GM18520 (cell line): ENCODE results near the gene WNK2.

Experiments used
- ATAC-seq: cut with Tn5 transposase; IDR thresholded peaks from one replicate; pipeline ENCODE4 v1.9.1; 2021; ENCODE audit not compliant: unreplicated experiment

The WNK2 gene

GRCh38 chr9:93212409-93212808, 28.5 kb downstream of the WNK2 start:
- no peak for ATAC-seq

- ATAC-seq, result no peak
Observed at GRCh38 chr9:93216073-93216365, 32.1 kb downstream of the WNK2 start.

GRCh38 chr9:93217706-93218105, 33.8 kb downstream of the WNK2 start:
- ATAC-seq, result no peak

- no peak for ATAC-seq
Observed at GRCh38 chr9:93218161-93218560, 34.2 kb downstream of the WNK2 start.

GRCh38 chr9:93218671-93219420, 34.9 kb downstream of the WNK2 start:
- no peak for ATAC-seq

GRCh38 chr9:93219692-93220091, 35.8 kb downstream of the WNK2 start:
- ATAC-seq, result no peak

- no peak for ATAC-seq
Observed at GRCh38 chr9:93220627-93221026, 36.7 kb downstream of the WNK2 start.

- ATAC-seq, result no peak
Observed at GRCh38 chr9:93221044-93221443, 37.1 kb downstream of the WNK2 start.

GRCh38 chr9:93222890-93223259, 38.9 kb downstream of the WNK2 start:
- ATAC-seq, result no peak

- ATAC-seq, result no peak
Observed at GRCh38 chr9:93223260-93224180, 39.6 kb downstream of the WNK2 start.

GRCh38 chr9:93224591-93224990, 40.7 kb downstream of the WNK2 start:
- ATAC-seq, result no peak

GRCh38 chr9:93225417-93225816, 41.5 kb downstream of the WNK2 start:
- no peak for ATAC-seq

- ATAC-seq, result no peak
Observed at GRCh38 chr9:93225892-93226291, 42.0 kb downstream of the WNK2 start.

- no peak for ATAC-seq
Observed at GRCh38 chr9:93226819-93227218, 42.9 kb downstream of the WNK2 start.

- ATAC-seq, result no peak
Observed at GRCh38 chr9:93228030-93228429, 44.1 kb downstream of the WNK2 start.

- no peak for ATAC-seq
Observed at GRCh38 chr9:93228453-93228852, 44.5 kb downstream of the WNK2 start.

- ATAC-seq, result no peak
Observed at GRCh38 chr9:93229636-93230035, 45.7 kb downstream of the WNK2 start.

- no peak for ATAC-seq
Observed at GRCh38 chr9:93230185-93230584, 46.2 kb downstream of the WNK2 start.

GRCh38 chr9:93230601-93231000, 46.7 kb downstream of the WNK2 start:
- no peak for ATAC-seq

- ATAC-seq, result no peak
Observed at GRCh38 chr9:93231121-93231694, 47.3 kb downstream of the WNK2 start.

GRCh38 chr9:93231716-93232115, 47.8 kb downstream of the WNK2 start:
- no peak for ATAC-seq

- ATAC-seq, result no peak
Observed at GRCh38 chr9:93232388-93232960, 48.5 kb downstream of the WNK2 start.
